ENCODE measurements around the gene IL6.

The IL6 gene

DNA sequence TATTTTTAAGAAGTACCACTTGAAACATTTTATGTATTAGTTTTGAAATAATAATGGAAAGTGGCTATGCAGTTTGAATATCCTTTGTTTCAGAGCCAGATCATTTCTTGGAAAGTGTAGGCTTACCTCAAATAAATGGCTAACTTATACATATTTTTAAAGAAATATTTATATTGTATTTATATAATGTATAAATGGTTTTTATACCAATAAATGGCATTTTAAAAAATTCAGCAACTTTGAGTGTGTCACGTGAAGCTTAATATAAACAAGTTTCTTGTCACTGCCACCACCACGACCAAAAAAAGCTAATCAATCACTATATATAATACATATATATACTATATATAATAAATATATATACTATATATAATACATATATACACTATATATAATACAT, 4.8 kb downstream of the IL6 start:
- Histone ChIP-seq H3F3A (ENCODE audit: insufficient read depth, low read length) (no peaks in the 10 kb centered on the region), H3K36me3 (ENCODE audit: insufficient read depth, low read length) (no peaks in the 10 kb centered on the region), H4K20me1 (ENCODE audit: insufficient read depth, low read length) (no peaks in the 10 kb centered on the region), H2AFZ (ENCODE audit: low read length) (no peak overlapping the region), H3K9me3 (ENCODE audit: low read length) (no peaks in the 10 kb centered on the region), H3K9ac (ENCODE audit: low read length) (no peak overlapping the region), H3K27ac (ENCODE audit: low read depth, low read length, poor library complexity, severe bottlenecking) (no peak overlapping the region), H3K79me2 (ENCODE audit: insufficient read depth, low read length) (no peaks in the 10 kb centered on the region), H3K27me3 (ENCODE audit: insufficient read depth, low read length) (no peaks in the 10 kb centered on the region; the same call in 1 of the 2 replicates), H3K9me2 (ENCODE audit: low read depth, low read length) (no peaks in the 10 kb centered on the region), H3K4me2 (ENCODE audit: low read length) (no peak overlapping the region), H3K4me3 (ENCODE audit: low read depth, low read length, poor library complexity, severe bottlenecking) (no peak overlapping the region), H3K4me1 (ENCODE audit: insufficient read depth, low read length, severe bottlenecking) (no peaks in the 10 kb centered on the region)
- TF ChIP-seq, protein P1, sequence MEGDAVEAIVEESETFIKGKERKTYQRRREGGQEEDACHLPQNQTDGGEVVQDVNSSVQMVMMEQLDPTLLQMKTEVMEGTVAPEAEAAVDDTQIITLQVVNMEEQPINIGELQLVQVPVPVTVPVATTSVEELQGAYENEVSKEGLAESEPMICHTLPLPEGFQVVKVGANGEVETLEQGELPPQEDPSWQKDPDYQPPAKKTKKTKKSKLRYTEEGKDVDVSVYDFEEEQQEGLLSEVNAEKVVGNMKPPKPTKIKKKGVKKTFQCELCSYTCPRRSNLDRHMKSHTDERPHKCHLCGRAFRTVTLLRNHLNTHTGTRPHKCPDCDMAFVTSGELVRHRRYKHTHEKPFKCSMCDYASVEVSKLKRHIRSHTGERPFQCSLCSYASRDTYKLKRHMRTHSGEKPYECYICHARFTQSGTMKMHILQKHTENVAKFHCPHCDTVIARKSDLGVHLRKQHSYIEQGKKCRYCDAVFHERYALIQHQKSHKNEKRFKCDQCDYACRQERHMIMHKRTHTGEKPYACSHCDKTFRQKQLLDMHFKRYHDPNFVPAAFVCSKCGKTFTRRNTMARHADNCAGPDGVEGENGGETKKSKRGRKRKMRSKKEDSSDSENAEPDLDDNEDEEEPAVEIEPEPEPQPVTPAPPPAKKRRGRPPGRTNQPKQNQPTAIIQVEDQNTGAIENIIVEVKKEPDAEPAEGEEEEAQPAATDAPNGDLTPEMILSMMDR (IDR thresholded peaks at IDR 0.05; ENCODE audit: low read length), result no peak
- no peak for TF ChIP-seq EZH2 (IDR thresholded peaks at IDR 0.05; ENCODE audit: borderline replicate concordance, low read length)

DNA sequence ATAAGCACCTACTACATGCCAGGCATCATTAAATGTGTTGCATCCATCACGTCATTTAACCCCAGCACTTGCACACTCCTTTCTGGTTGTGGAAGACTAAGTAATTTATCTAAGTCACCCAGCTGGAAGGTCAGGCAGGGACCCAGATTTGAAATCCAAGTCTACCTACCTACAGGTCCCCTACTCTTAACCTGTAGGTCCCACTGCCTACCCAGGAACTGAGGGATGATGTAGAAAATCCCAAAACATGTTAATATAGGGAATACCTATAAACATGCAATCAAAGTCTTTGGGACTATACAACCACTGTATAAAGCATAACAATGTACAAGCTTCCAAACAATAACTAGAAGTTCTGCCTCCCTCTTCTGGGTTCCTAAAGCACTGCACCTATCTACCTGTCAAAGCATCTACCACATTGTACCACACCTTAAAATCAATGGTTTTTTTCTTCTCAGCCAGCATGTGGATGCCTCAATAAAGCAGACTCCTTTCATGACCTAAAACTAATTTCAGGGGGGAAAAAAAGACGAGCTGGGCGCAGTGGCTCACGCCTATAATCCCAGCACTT, 5.6 kb downstream of the IL6 start:
- Histone ChIP-seq H3K9me2 (ENCODE audit: low read depth, low read length) (no peaks in the 10 kb centered on the region), H2AFZ (ENCODE audit: low read length) (no peak overlapping the region), H3K27ac (ENCODE audit: low read depth, low read length, poor library complexity, severe bottlenecking) (no peak overlapping the region), H3K4me3 (ENCODE audit: low read depth, low read length, poor library complexity, severe bottlenecking) (no peak overlapping the region), H4K20me1 (ENCODE audit: insufficient read depth, low read length) (no peaks in the 10 kb centered on the region), H3K4me2 (ENCODE audit: low read length) (no peak overlapping the region), H3K9ac (ENCODE audit: low read length) (no peak overlapping the region), H3K4me1 (ENCODE audit: insufficient read depth, low read length, severe bottlenecking) (no peaks in the 10 kb centered on the region), H3K36me3 (ENCODE audit: insufficient read depth, low read length) (no peaks in the 10 kb centered on the region), H3K79me2 (ENCODE audit: insufficient read depth, low read length) (no peaks in the 10 kb centered on the region), H3K9me3 (ENCODE audit: low read length) (no peaks in the 10 kb centered on the region), H3K27me3 (ENCODE audit: insufficient read depth, low read length) (no peaks in the 10 kb centered on the region; the same call in 1 of the 2 replicates), H3F3A (ENCODE audit: insufficient read depth, low read length) (no peaks in the 10 kb centered on the region)
- TF ChIP-seq, protein P1 (IDR thresholded peaks at IDR 0.05; ENCODE audit: low read length), result peak; percentile 35; the same call in 1 of the 2 replicates
- TF ChIP-seq EZH2 (IDR thresholded peaks at IDR 0.05; ENCODE audit: borderline replicate concordance, low read length), result no peak

DNA sequence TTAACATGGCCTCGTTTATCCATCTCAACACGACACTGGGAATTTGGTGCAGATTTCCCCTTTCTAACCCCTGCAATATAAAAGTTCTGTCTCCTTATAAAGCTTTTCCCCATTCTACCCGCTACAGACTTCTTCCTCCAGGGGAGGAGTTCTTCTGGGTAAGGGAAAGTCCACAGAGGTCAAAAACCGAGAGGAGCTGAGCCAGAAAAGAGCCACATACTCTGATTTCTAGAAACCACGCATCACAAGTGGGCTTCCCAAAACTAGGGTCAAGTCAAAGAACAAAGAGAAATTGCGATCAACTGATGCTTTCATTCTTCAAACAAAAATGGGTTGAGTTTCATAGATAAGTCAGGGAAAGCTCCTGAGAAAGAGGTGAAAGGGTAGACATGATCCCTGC, 6.8 kb downstream of the IL6 start:
- Histone ChIP-seq H3K27me3 (ENCODE audit: insufficient read depth, low read length) (no peaks in the 10 kb centered on the region), H4K20me1 (ENCODE audit: insufficient read depth, low read length) (no peaks in the 10 kb centered on the region), H3K36me3 (ENCODE audit: insufficient read depth, low read length) (no peaks in the 10 kb centered on the region), H3K9me2 (ENCODE audit: low read depth, low read length) (no peaks in the 10 kb centered on the region), H3K4me2 (ENCODE audit: low read length) (no peak overlapping the region), H3K27ac (ENCODE audit: low read depth, low read length, poor library complexity, severe bottlenecking) (no peak overlapping the region), H3K9me3 (ENCODE audit: low read length) (no peaks in the 10 kb centered on the region), H2AFZ (ENCODE audit: low read length) (no peak overlapping the region), H3K4me1 (ENCODE audit: insufficient read depth, low read length, severe bottlenecking) (no peaks in the 10 kb centered on the region), H3K4me3 (ENCODE audit: low read depth, low read length, poor library complexity, severe bottlenecking) (no peak overlapping the region), H3K79me2 (ENCODE audit: insufficient read depth, low read length) (no peaks in the 10 kb centered on the region), H3F3A (ENCODE audit: insufficient read depth, low read length) (no peaks in the 10 kb centered on the region), H3K9ac (ENCODE audit: low read length) (no peak overlapping the region)
- TF ChIP-seq EZH2 (IDR thresholded peaks at IDR 0.05; ENCODE audit: borderline replicate concordance, low read length), result no peak
- TF ChIP-seq, protein P1 (IDR thresholded peaks at IDR 0.05; ENCODE audit: low read length), result no peak

Measured in OCI-LY1 (cell line).